GM23338 (cell line): Measurements from ENCODE around the gene PP2D1. TPM values are rescaled to one million over a fixed set of nuclear protein-coding genes. Genes with fewer than 3 reads are reported as not detected.
A peak's percentile ranks its signal among the peaks of the same experiment; 100 is the strongest.
"Not testable (repeated sequence)": the region's sequence is repeated elsewhere in the genome, so short reads cannot be mapped to it uniquely, and the experiment has no call there.

Experiments used
- ATAC-seq: fragments of 200-7000 bp; cut with Tn5 transposase; 3 replicates; pipeline ENCODE4 v1.9.1; 2020
- DNase-seq: peaks from one replicate; pipeline ENCODE4 v3.0.0-alpha.2; 2015; ENCODE audit warnings: low spot score
- H2AFZ ChIP-seq: fragments of 200-600 bp; sonication (generic); 2 replicates; pipeline ENCODE4 v1.8.0; 2016; ENCODE audit warnings: antibody characterized with exemption, mild to moderate bottlenecking, moderate library complexity
- H3F3A ChIP-seq: fragments of 200-600 bp; sonication (generic); replicated peaks from 2 replicates; pipeline ENCODE4 v1.8.0; 2017; ENCODE audit warnings: antibody characterized with exemption, mixed run types, low read depth
- H3K27ac ChIP-seq: fragments of 200-600 bp; sonication (generic); 2 replicates; pipeline ENCODE4 v1.6.1; 2016; ENCODE audit warnings: low read depth
- H3K27me3 ChIP-seq: fragments of 200-600 bp; sonication (generic); 2 replicates; pipeline ENCODE4 v1.8.0; 2016; ENCODE audit warnings: mild to moderate bottlenecking, mixed run types, moderate library complexity; ENCODE audit not compliant: insufficient read depth
- H3K36me3 ChIP-seq: fragments of 200-600 bp; sonication (generic); 2 replicates; pipeline ENCODE4 v1.8.0; 2016; ENCODE audit warnings: mild to moderate bottlenecking; ENCODE audit not compliant: insufficient read depth
- H3K4me1 ChIP-seq: fragments of 200-600 bp; sonication (generic); 2 replicates; pipeline ENCODE4 v1.8.0; 2016; ENCODE audit warnings: mild to moderate bottlenecking, moderate library complexity; ENCODE audit not compliant: insufficient read depth
- H3K4me2 ChIP-seq: fragments of 200-600 bp; sonication (generic); 2 replicates; pipeline ENCODE4 v1.7.1; 2017; ENCODE audit warnings: mixed run types
- H3K4me3 ChIP-seq: fragments of 200-600 bp; sonication (generic); 2 replicates; pipeline ENCODE4 v1.6.1; 2016; ENCODE audit warnings: mixed run types
- H3K79me2 ChIP-seq: fragments of 200-600 bp; sonication (generic); replicated peaks from 2 replicates; pipeline ENCODE4 v1.8.0; 2017; ENCODE audit warnings: mild to moderate bottlenecking; ENCODE audit not compliant: insufficient read depth
- H3K9me2 ChIP-seq: fragments of 200-600 bp; sonication (generic); 2 replicates; pipeline ENCODE4 v1.8.0; 2017; ENCODE audit not compliant: insufficient read depth
- H4K20me1 ChIP-seq: fragments of 200-600 bp; sonication (generic); replicated peaks from 2 replicates; pipeline ENCODE4 v1.8.0; 2017; ENCODE audit warnings: mild to moderate bottlenecking; ENCODE audit not compliant: insufficient read depth
- H3K27ac Mint-ChIP-seq: 2 replicates; pipeline ENCODE4 v1.8.0; 2020; ENCODE audit warnings: inconsistent platforms, mild to moderate bottlenecking, moderate library complexity, mixed read lengths
- H3K27me3 Mint-ChIP-seq: 3 replicates; pipeline ENCODE4 v1.8.0; 2022; ENCODE audit warnings: low read depth, mild to moderate bottlenecking, moderate library complexity, mixed read lengths, inconsistent platforms; ENCODE audit not compliant: insufficient read depth, poor library complexity
- H3K36me3 Mint-ChIP-seq: 3 replicates; pipeline ENCODE4 v1.8.0; 2021; ENCODE audit warnings: low read depth, mild to moderate bottlenecking, inconsistent platforms, moderate library complexity, mixed read lengths
- H3K4me1 Mint-ChIP-seq: 3 replicates; pipeline ENCODE4 v1.8.0; 2020; ENCODE audit warnings: mild to moderate bottlenecking, inconsistent platforms, mixed read lengths
- H3K4me3 Mint-ChIP-seq: 3 replicates; pipeline ENCODE4 v1.8.0; 2021; ENCODE audit warnings: moderate library complexity, mild to moderate bottlenecking, inconsistent platforms, mixed read lengths
- H3K9me3 Mint-ChIP-seq: 3 replicates; pipeline ENCODE4 v1.8.0; 2020; ENCODE audit warnings: moderate library complexity, mild to moderate bottlenecking, inconsistent platforms, mixed read lengths
- CREB1 ChIP-seq: fragments of 250-450 bp; sonication (Bioruptor Pico); IDR thresholded peaks from 2 replicates; pipeline ENCODE4 v1.5.0; 2020; ENCODE audit warnings: low read depth, mild to moderate bottlenecking, moderate library complexity
- JUNB ChIP-seq: IDR thresholded peaks from one replicate; pipeline ENCODE4 v1.6.1; 2016; ENCODE audit warnings: antibody characterized with exemption; ENCODE audit not compliant: unreplicated experiment
- NANOG ChIP-seq: IDR thresholded peaks from 2 replicates; pipeline ENCODE4 v1.6.1; 2016; ENCODE audit warnings: antibody characterized with exemption, borderline replicate concordance
- POLR2AphosphoS5 ChIP-seq: IDR thresholded peaks from 2 replicates; pipeline ENCODE4 v1.6.1; 2016; ENCODE audit warnings: antibody characterized with exemption, low read depth
- STAT1 ChIP-seq: IDR thresholded peaks from one replicate; pipeline ENCODE4 v1.6.1; 2016; ENCODE audit warnings: antibody characterized with exemption; ENCODE audit not compliant: unreplicated experiment
- ZNF114 ChIP-seq: fragments of 250-450 bp; sonication (Bioruptor Pico); IDR thresholded peaks from 2 replicates; pipeline ENCODE4 v1.5.0; 2020; ENCODE audit warnings: mild to moderate bottlenecking, moderate library complexity
- ZNF331 ChIP-seq: fragments of 250-450 bp; sonication (Bioruptor Pico); IDR thresholded peaks from 2 replicates; pipeline ENCODE4 v1.5.0; 2020; ENCODE audit warnings: low read depth, mild to moderate bottlenecking, moderate library complexity
- ZNF462 ChIP-seq: fragments of 250-450 bp; sonication (Bioruptor Pico); IDR thresholded peaks from 2 replicates; pipeline ENCODE4 v1.5.0; 2020; ENCODE audit warnings: mild to moderate bottlenecking, moderate library complexity
- polyA plus RNA-seq: library from polyadenylated mRNA; unstranded; fragments of >200 nt; fragmentation: Nextera tagmentation; extraction: Ambion mirVana; gene quantifications from 2 replicates; pipeline ENCODE4 v1.2.1, GENCODE V29; 2016
- total RNA-seq: library from RNA; depleted of rRNA; stranded (reverse); fragments of >200 nt; shearing (Covaris generic); gene quantifications from 2 replicates; pipeline ENCODE4 v1.2.3, GENCODE V29; 2014
- TF ChIP-seq, protein P1 (sequence below): IDR thresholded peaks from one replicate; pipeline ENCODE4 v1.6.1; 2018; ENCODE audit warnings: antibody characterized with exemption; ENCODE audit not compliant: unreplicated experiment
- TF ChIP-seq, protein P2 (sequence below), 2 experiments: fragments of 200-600 bp in 1 of 2; sonication (generic) in 1 of 2; conservative IDR thresholded peaks; 2 replicates each; pipeline versions ENCODE4 v1.5.1 to v1.6.1; 2016 to 2017; ENCODE audit warnings: antibody characterized with exemption in 2 of 2, low read depth in 2 of 2, mild to moderate bottlenecking in 2 of 2, moderate library complexity in 1 of 2

Gene PP2D1
- total and polyA plus RNA-seq, 2 experiments from 2014 or later, result 0.40 TPM; not detected in 1

DNA sequence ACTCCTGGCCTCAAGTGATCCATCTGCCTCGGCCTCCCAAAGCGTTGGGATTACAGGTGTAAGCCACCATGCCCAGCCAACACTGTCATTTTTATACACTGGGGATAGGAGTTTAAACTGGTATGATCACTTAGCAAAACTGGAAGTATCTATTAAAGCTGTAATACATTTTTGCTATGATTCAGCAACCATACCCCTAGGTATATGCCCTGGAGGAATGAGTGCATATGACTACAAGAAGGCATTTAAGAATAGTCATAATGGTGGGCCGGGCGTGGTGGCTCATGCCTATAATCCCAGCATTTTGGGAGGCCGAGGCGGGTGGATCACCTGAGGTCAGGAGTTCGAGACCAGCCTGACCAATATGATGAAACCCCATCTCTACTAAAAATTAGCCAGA, 19.9 kb upstream of the PP2D1 start:
- H3K27me3 ChIP-seq, DNase-seq, H3K9me2 ChIP-seq, H2AFZ ChIP-seq, H3K9me3 Mint-ChIP-seq, H3K27me3 Mint-ChIP-seq, H3K36me3 ChIP-seq, H3K36me3 Mint-ChIP-seq, H3K27ac ChIP-seq, H3K4me1 Mint-ChIP-seq, H3K4me3 ChIP-seq, H3K4me2 ChIP-seq, H3K79me2 ChIP-seq, H3F3A ChIP-seq, H3K27ac Mint-ChIP-seq, H3K4me3 Mint-ChIP-seq, H3K4me1 ChIP-seq, H4K20me1 ChIP-seq, ATAC-seq: not testable (repeated sequence)

DNA sequence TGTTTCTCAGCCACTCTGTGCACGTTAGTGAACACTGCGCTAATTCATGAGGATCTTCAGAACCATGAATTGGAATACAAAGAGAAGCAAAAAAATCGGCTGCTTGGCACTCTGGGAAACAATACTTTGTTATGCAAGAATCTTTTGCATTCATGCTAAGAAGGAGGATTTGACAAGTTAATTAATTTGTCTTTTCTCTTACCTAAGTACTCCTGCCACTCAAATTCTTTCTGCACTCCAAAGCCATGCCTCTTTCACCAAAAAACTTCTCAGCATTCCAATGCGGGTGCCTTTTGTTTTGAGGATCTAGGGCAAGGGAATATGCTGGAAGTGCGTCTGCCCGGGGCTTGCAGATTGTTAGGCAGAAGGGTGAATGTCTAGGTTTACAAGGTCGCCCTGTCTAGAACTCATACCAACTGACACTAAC, 16.9 kb upstream of the PP2D1 start:
- peak overlapping the region; percentile 48; the same call in 1 of the 2 replicates for H3K27ac Mint-ChIP-seq
- H3F3A ChIP-seq, result no peaks in the 10 kb centered on the region
- peaks cover 10% of the 10 kb centered on the region; the same call in 1 of the 2 replicates for H3K4me1 ChIP-seq
- no peaks in the 10 kb centered on the region for H3K79me2 ChIP-seq
- H3K9me2 ChIP-seq, result no peaks in the 10 kb centered on the region
- H3K4me1 Mint-ChIP-seq, result peaks cover 8% of the 10 kb centered on the region
- H3K27me3 ChIP-seq, result no peaks in the 10 kb centered on the region
- H3K4me2 ChIP-seq, result no peak overlapping the region
- no peaks in the 10 kb centered on the region for H3K36me3 Mint-ChIP-seq
- no peak overlapping the region for H3K4me3 Mint-ChIP-seq
- peak overlapping the region; percentile 6; the same call in 1 of the 2 replicates for H2AFZ ChIP-seq
- H4K20me1 ChIP-seq, result no peaks in the 10 kb centered on the region
- no peaks in the 10 kb centered on the region for H3K36me3 ChIP-seq
- DNase-seq (peak; percentile 55), ATAC-seq (peak; percentile 82)
- no peak overlapping the region for H3K4me3 ChIP-seq
- H3K27me3 Mint-ChIP-seq, result peaks cover 3% of the 10 kb centered on the region
- H3K27ac ChIP-seq, result no peak overlapping the region
- H3K9me3 Mint-ChIP-seq, result no peaks in the 10 kb centered on the region
- TF ChIP-seq CREB1 (CRISPR knock-in tag) (no peak), ZNF114 (no peak), POLR2AphosphoS5 (no peak), JUNB (no peak), NANOG (no peak), ZNF331 (CRISPR knock-in tag) (no peak), STAT1 (no peak), ZNF462 (CRISPR knock-in tag) (no peak)
- TF ChIP-seq, protein P1, sequence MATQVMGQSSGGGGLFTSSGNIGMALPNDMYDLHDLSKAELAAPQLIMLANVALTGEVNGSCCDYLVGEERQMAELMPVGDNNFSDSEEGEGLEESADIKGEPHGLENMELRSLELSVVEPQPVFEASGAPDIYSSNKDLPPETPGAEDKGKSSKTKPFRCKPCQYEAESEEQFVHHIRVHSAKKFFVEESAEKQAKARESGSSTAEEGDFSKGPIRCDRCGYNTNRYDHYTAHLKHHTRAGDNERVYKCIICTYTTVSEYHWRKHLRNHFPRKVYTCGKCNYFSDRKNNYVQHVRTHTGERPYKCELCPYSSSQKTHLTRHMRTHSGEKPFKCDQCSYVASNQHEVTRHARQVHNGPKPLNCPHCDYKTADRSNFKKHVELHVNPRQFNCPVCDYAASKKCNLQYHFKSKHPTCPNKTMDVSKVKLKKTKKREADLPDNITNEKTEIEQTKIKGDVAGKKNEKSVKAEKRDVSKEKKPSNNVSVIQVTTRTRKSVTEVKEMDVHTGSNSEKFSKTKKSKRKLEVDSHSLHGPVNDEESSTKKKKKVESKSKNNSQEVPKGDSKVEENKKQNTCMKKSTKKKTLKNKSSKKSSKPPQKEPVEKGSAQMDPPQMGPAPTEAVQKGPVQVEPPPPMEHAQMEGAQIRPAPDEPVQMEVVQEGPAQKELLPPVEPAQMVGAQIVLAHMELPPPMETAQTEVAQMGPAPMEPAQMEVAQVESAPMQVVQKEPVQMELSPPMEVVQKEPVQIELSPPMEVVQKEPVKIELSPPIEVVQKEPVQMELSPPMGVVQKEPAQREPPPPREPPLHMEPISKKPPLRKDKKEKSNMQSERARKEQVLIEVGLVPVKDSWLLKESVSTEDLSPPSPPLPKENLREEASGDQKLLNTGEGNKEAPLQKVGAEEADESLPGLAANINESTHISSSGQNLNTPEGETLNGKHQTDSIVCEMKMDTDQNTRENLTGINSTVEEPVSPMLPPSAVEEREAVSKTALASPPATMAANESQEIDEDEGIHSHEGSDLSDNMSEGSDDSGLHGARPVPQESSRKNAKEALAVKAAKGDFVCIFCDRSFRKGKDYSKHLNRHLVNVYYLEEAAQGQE, result no peak
- TF ChIP-seq, protein P2, sequence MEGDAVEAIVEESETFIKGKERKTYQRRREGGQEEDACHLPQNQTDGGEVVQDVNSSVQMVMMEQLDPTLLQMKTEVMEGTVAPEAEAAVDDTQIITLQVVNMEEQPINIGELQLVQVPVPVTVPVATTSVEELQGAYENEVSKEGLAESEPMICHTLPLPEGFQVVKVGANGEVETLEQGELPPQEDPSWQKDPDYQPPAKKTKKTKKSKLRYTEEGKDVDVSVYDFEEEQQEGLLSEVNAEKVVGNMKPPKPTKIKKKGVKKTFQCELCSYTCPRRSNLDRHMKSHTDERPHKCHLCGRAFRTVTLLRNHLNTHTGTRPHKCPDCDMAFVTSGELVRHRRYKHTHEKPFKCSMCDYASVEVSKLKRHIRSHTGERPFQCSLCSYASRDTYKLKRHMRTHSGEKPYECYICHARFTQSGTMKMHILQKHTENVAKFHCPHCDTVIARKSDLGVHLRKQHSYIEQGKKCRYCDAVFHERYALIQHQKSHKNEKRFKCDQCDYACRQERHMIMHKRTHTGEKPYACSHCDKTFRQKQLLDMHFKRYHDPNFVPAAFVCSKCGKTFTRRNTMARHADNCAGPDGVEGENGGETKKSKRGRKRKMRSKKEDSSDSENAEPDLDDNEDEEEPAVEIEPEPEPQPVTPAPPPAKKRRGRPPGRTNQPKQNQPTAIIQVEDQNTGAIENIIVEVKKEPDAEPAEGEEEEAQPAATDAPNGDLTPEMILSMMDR (conservative IDR thresholded peaks at IDR 0.05; ENCODE audit: low read depth in 2 of 2), result no peak
